A673 (cell line): ENCODE measurements around the gene BEST3. TPM values are rescaled to one million over a fixed set of nuclear protein-coding genes. Genes with fewer than 3 reads are reported as not detected.

Source experiments
- BruUV-seq: library from RNA; stranded (reverse); fragments of 400-500 nt; replicated peaks from 2 replicates; lab custom pipeline; 2021; lab: Mats Ljungman, UMichigan
- CTCF ChIA-PET: fragments of 300-600 bp; sonication (Branson Sonifier 250); formaldehyde crosslinking; loops from one replicate; lab custom pipeline; 2022; ENCODE audit warnings: antibody characterized with exemption; lab: Charles Lee
- POLR2A ChIA-PET: fragments of 300-600 bp; sonication (Branson Sonifier 250); formaldehyde crosslinking; loops from one replicate; lab custom pipeline; 2022; ENCODE audit warnings: antibody characterized with exemption; ENCODE audit not compliant: low non-redundant PET; lab: Charles Lee
- DNase-seq: peaks from one replicate; pipeline ENCODE4 v3.0.0-alpha.2; 2015; ENCODE audit warnings: low spot score
- H3K27ac ChIP-seq: fragments of 200-600 bp; sonication (generic); 2 replicates; pipeline ENCODE4 v1.5.1; 2016; ENCODE audit warnings: mixed run types, low read depth, mild to moderate bottlenecking, mixed read lengths, antibody characterized with exemption, low read length; ENCODE audit not compliant: poor library complexity, severe bottlenecking
- H3K27me3 ChIP-seq: fragments of 200-600 bp; sonication (generic); replicated peaks from 2 replicates; pipeline ENCODE4 v1.6.1; 2017; ENCODE audit warnings: mixed run types, low read depth, mild to moderate bottlenecking, mixed read lengths, antibody characterized with exemption, low read length; ENCODE audit not compliant: insufficient read depth, poor library complexity
- H3K36me3 ChIP-seq: fragments of 200-600 bp; sonication (generic); 2 replicates; pipeline ENCODE4 v1.6.1; 2016; ENCODE audit warnings: mixed run types, mild to moderate bottlenecking, mixed read lengths, antibody characterized with exemption, low read length; ENCODE audit not compliant: insufficient read depth, poor library complexity, severe bottlenecking
- H3K4me1 ChIP-seq: fragments of 200-600 bp; sonication (generic); 2 replicates; pipeline ENCODE4 v1.6.1; 2017; ENCODE audit warnings: mixed run types, mild to moderate bottlenecking, mixed read lengths, antibody characterized with exemption, low read length; ENCODE audit not compliant: insufficient read depth, poor library complexity, severe bottlenecking
- H3K4me3 ChIP-seq: fragments of 200-600 bp; sonication (generic); 2 replicates; pipeline ENCODE4 v1.5.1; 2016; ENCODE audit warnings: low read depth, mixed run types, mild to moderate bottlenecking, mixed read lengths, low read length; ENCODE audit not compliant: poor library complexity, severe bottlenecking
- H3K9me3 ChIP-seq: fragments of 200-600 bp; sonication (generic); 2 replicates; pipeline ENCODE4 v1.6.1; 2016; ENCODE audit warnings: mixed run types, low read depth, mild to moderate bottlenecking, mixed read lengths, antibody characterized with exemption, low read length; ENCODE audit not compliant: poor library complexity, severe bottlenecking
- EZH2 ChIP-seq: fragments of 200-600 bp; sonication (generic); IDR thresholded peaks from 2 replicates; pipeline ENCODE4 v1.6.1; 2017; ENCODE audit warnings: borderline replicate concordance, low read depth, mild to moderate bottlenecking, mixed read lengths, antibody characterized with exemption, low read length; ENCODE audit not compliant: poor library complexity, severe bottlenecking
- intact Hi-C: fragments of 100-400 bp; cut with micrococcal nuclease; formaldehyde crosslinking; loops from one replicate; pipeline ENCODE4 v1.10.0; 2022; ENCODE audit not compliant: unreplicated experiment
- total RNA-seq: library from RNA; stranded (reverse); gene quantifications from 2 replicates; pipeline ENCODE4 v1.2.3, GENCODE V29; 2021
- TF ChIP-seq, protein P1 (sequence below): fragments of 300-800, 200-600 bp; sonication (generic); conservative IDR thresholded peaks from 2 replicates; pipeline ENCODE4 v1.5.1; 2017; ENCODE audit warnings: low read depth, mild to moderate bottlenecking, antibody characterized with exemption, low read length, moderate library complexity, mixed read lengths

Gene BEST3
- total RNA-seq, 1 experiment from 2014 or later = 0.69 TPM

- Histone ChIP-seq H3K4me1 (peaks cover 6% of the 10 kb centered on the region), H3K36me3 (no peaks in the 10 kb centered on the region), H3K27ac (no peak overlapping the region), H3K9me3 (no peaks in the 10 kb centered on the region), H3K4me3 (no peak overlapping the region), H3K27me3 (no peaks in the 10 kb centered on the region)
- BruUV-seq = no TSS peak
- DNase-seq = no peak
- TF ChIP-seq EZH2 = no peak
- TF ChIP-seq, protein P1, sequence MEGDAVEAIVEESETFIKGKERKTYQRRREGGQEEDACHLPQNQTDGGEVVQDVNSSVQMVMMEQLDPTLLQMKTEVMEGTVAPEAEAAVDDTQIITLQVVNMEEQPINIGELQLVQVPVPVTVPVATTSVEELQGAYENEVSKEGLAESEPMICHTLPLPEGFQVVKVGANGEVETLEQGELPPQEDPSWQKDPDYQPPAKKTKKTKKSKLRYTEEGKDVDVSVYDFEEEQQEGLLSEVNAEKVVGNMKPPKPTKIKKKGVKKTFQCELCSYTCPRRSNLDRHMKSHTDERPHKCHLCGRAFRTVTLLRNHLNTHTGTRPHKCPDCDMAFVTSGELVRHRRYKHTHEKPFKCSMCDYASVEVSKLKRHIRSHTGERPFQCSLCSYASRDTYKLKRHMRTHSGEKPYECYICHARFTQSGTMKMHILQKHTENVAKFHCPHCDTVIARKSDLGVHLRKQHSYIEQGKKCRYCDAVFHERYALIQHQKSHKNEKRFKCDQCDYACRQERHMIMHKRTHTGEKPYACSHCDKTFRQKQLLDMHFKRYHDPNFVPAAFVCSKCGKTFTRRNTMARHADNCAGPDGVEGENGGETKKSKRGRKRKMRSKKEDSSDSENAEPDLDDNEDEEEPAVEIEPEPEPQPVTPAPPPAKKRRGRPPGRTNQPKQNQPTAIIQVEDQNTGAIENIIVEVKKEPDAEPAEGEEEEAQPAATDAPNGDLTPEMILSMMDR = no peak
- ChIA-PET CTCF (no interaction called here), POLR2A (no interaction called here)
- intact Hi-C loops = no loop called here
Measured at GRCh38 chr12:69686731-69687130, 12.4 kb downstream of the BEST3 start.

GRCh38 chr12:69685810-69686209 is 13.3 kb downstream of the BEST3 start:
- H3K4me1 ChIP-seq = peaks cover 6% of the 10 kb centered on the region
- no peak for DNase-seq
- no peak overlapping the region for H3K4me3 ChIP-seq
- H3K27ac ChIP-seq = no peak overlapping the region
- ChIA-PET POLR2A (no interaction called here), CTCF (no interaction called here)
- no peak for TF ChIP-seq EZH2
- TF ChIP-seq, protein P1 = no peak
- no peaks in the 10 kb centered on the region for H3K9me3 ChIP-seq
- BruUV-seq = no TSS peak
- no peaks in the 10 kb centered on the region for H3K36me3 ChIP-seq
- no peaks in the 10 kb centered on the region for H3K27me3 ChIP-seq
- intact Hi-C loops = no loop called here

- Histone ChIP-seq H3K4me3 (no peak overlapping the region), H3K4me1 (peaks cover 6% of the 10 kb centered on the region), H3K27me3 (no peaks in the 10 kb centered on the region), H3K27ac (no peak overlapping the region), H3K36me3 (no peaks in the 10 kb centered on the region), H3K9me3 (no peaks in the 10 kb centered on the region)
- POLR2A ChIA-PET = no interaction called here
- CTCF ChIA-PET = no interaction called here
- TF ChIP-seq EZH2 = no peak
- TF ChIP-seq, protein P1 = no peak
- intact Hi-C loops = no loop called here
- DNase-seq = no peak
- no TSS peak for BruUV-seq
Measured at GRCh38 chr12:69684466-69684865, 14.6 kb downstream of the BEST3 start.
